Adipocyte (in vitro differentiated cells): Measurements from ENCODE around the gene MTCP1.

Experiments
- DNase-seq: peaks from one replicate; pipeline ENCODE4 v3.0.0-alpha.2; 2015; ENCODE audit warnings: low read depth
- H3K27me3 ChIP-seq: replicated peaks from 2 replicates; pipeline ENCODE4 v1.7.0; 2013; ENCODE audit warnings: mild to moderate bottlenecking, low read length, moderate library complexity; ENCODE audit not compliant: control insufficient read depth, insufficient read depth
- H3K36me3 ChIP-seq: 2 replicates; pipeline ENCODE4 v1.7.0; 2013; ENCODE audit warnings: low read length, mild to moderate bottlenecking, moderate library complexity; ENCODE audit not compliant: control insufficient read depth, insufficient read depth, severe bottlenecking
- H3K4me1 ChIP-seq: 2 replicates; pipeline ENCODE4 v1.7.0; 2013; ENCODE audit warnings: mild to moderate bottlenecking, low read length, moderate library complexity; ENCODE audit not compliant: control insufficient read depth, insufficient read depth
- H3K4me3 ChIP-seq: 2 replicates; pipeline ENCODE4 v1.7.0; 2013; ENCODE audit warnings: mild to moderate bottlenecking, low read length, moderate library complexity
- H3K9ac ChIP-seq: 2 replicates; pipeline ENCODE4 v1.7.0; 2013; ENCODE audit warnings: mild to moderate bottlenecking, low read length, moderate library complexity
- H3K9me3 ChIP-seq: 2 replicates; pipeline ENCODE4 v1.7.0; 2013; ENCODE audit warnings: mild to moderate bottlenecking, low read length, moderate library complexity; ENCODE audit not compliant: control insufficient read depth

MTCP1 gene

DNA sequence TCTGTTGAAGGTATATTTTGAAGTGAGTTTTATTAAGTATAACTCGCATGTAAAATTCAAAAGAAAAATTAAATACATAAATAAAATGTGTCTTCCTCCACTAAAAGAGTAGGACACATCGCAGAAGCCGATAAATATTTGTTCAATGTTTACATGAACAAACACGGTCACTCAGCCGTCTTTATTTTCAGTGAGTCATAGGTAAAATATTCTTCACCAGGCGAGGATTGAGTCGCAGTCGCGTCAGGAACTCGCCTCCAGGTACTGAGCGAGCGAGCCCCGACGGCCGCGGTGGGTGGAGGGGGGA is 44.6 kb downstream of the MTCP1 start:
- no peak for DNase-seq
- H3K27me3 ChIP-seq = no peaks in the 10 kb centered on the region
- no peaks in the 10 kb centered on the region for H3K36me3 ChIP-seq
- H3K4me1 ChIP-seq = peaks cover 12% of the 10 kb centered on the region
- peak overlapping the region; percentile 88 for H3K4me3 ChIP-seq
- peak overlapping the region; percentile 86 for H3K9ac ChIP-seq
- no peaks in the 10 kb centered on the region for H3K9me3 ChIP-seq

DNA sequence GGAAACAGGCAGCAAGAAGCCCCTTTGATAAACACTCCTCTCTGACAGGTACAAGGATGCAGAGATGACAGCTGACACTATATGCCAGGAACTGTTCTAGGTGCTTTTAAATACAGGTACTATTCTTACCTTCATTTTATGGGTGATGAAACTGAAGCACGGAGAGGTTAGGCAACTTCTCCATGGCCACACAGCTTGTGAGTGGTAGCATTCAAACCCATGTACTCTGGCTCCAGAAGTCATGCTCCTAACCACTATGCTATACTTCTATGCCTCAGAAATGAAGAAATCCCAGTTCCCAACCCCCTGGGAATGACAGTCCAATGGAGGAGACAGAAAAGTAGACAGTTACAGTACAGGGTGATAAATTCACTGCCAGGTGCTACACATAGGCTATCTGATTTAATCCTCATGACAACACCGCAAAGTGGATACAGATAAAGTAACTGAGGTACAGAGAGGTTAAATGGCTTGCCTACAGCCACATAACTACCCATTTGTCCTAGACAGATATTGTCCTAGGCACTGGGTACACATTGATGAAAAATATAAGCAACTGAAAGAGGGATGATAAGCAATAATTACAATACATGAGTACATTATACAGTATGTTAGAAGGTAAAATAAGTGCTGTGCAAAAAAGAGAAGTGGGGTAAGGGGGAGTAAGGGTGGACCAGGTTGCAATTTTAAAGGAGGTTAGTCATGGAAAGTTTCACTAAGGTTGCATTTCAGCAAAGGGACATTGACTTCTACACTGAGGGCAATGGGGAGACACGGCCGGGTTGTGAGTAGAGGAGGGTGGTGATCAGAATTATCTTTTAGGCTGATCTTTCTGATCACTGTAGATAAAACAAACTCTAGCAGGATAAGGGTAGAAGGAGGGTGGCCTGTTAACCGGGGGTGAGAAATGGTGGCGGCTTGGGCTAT is 46.8 kb downstream of the MTCP1 start:
- DNase-seq = no peak
- Histone ChIP-seq H3K9ac (no peak overlapping the region), H3K4me3 (no peak overlapping the region), H3K27me3 (no peaks in the 10 kb centered on the region), H3K9me3 (no peaks in the 10 kb centered on the region), H3K4me1 (peaks cover 12% of the 10 kb centered on the region), H3K36me3 (no peaks in the 10 kb centered on the region)

DNA sequence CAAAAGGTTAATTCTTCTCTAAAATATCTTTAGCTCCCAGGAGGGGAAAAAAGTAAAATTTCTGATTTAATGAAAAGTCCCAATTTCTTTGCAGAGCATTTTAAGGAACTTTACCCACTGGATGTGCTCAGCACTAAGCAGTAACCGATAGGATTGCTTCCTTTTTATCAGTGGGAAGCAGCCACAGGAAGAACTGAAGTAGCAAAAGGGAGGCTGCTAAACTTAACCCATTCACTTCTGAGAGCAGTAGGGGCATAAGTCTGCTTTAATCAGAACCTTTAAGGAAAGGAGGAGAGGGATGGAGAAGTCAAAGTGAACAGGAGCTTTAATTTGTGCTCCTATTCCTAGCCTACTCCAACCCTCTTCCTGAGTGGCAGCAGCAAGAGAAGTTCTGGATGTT is 48.4 kb downstream of the MTCP1 start, which contains the start of gene F8:
Gene F8 (minus strand): TSS at position 139 of the 400 bp plus-strand sequence. CDS start 171 bp downstream, outside the sequence.
- no peaks in the 10 kb centered on the region for H3K27me3 ChIP-seq
- no peak within 1 kb of the TSS for H3K9ac ChIP-seq
- H3K36me3 ChIP-seq = no peaks in the 10 kb centered on the region
- no peaks in the 10 kb centered on the region for H3K9me3 ChIP-seq
- no peak within 1 kb of the TSS for H3K4me3 ChIP-seq
- no peaks in the 10 kb centered on the region for H3K4me1 ChIP-seq
- DNase-seq = no peak

DNA sequence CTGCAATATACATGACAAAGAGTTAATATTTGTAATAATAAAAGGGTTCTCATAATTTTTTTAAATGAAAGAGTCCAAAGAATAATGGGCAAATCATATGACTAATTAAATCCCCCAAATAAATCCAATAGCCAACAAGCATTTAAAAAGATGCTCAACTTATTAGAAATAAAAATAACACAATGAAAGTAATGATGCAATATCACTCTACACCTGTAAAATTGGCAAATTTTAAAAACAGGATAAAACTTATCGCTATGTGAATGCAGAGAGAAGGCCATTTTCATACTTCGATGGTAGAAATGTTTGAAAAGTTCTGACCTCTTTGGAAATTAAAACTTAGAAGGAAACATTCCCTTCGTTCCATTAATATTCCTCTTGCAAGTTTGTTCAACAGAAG is 50.3 kb downstream of the MTCP1 start:
- no peaks in the 10 kb centered on the region for H3K9me3 ChIP-seq

More for the DNA sequence above, 50.3 kb downstream of the MTCP1 start:
- no peak for DNase-seq
- Histone ChIP-seq H3K4me3 (no peak overlapping the region), H3K9ac (no peak overlapping the region), H3K4me1 (no peaks in the 10 kb centered on the region), H3K27me3 (no peaks in the 10 kb centered on the region), H3K36me3 (no peaks in the 10 kb centered on the region)
